Testis (tissue), 3 donors: ENCODE data around the gene CA7. TPM values are rescaled to one million over a fixed set of nuclear protein-coding genes. Genes with fewer than 3 reads are reported as not detected.

Experiments
- DNase-seq: peaks from one replicate; pipeline ENCODE4 v3.0.0-alpha.2; 2019
- H3K27ac ChIP-seq, 2 donors: fragments of 200-600 bp; sonication (generic); one replicate each; pipeline ENCODE4 v1.5.1; 2019
- H3K27me3 ChIP-seq: fragments of 200-600 bp; sonication (generic); one replicate; pipeline ENCODE4 v1.5.1; 2019
- H3K36me3 ChIP-seq: fragments of 200-600 bp; sonication (generic); one replicate; pipeline ENCODE4 v1.5.1; 2017; ENCODE audit warnings: low read depth; ENCODE audit errors: missing control alignments
- H3K4me1 ChIP-seq: fragments of 200-600 bp; sonication (generic); one replicate; pipeline ENCODE4 v1.5.1; 2019
- H3K4me3 ChIP-seq, 2 donors: fragments of 200-600 bp; sonication (generic); one replicate each; pipeline ENCODE4 v1.5.1; 2017 to 2019
- H3K9me3 ChIP-seq: fragments of 200-600 bp; sonication (generic); one replicate; pipeline ENCODE4 v1.5.1; 2017
- POLR2A ChIP-seq: fragments of 450-650 bp; IDR thresholded peaks from one replicate; pipeline ENCODE4 v1.6.1; 2017; ENCODE audit warnings: antibody characterized with exemption, mild to moderate bottlenecking, moderate library complexity
- WGBS, 2 donors: methylation state at CpG; one replicate each; pipeline ENCODE4 v1.1.5; 2018; 5-methylcytosine and 5-hydroxymethylcytosine counted together
- intact Hi-C: fragments of 100-400 bp; cut with DNase I; formaldehyde crosslinking; loops from one replicate; pipeline ENCODE4 v1.15.1; 2023; ENCODE audit warnings: low total_unique reads
- polyA plus RNA-seq: library from polyadenylated mRNA; stranded (reverse); fragments of 350-450 nt; fragmentation: Illumina TruSeq; extraction: RNeasy Lipid Tissue Mini Kit (QIAGEN cat#74804); gene quantifications from one replicate; pipeline ENCODE4 v1.2.3, GENCODE V29; 2014; ENCODE audit warnings: low read depth, low replicate concordance; ENCODE audit not compliant: insufficient read depth
- total RNA-seq, 2 donors: library from RNA; depleted of rRNA; stranded (reverse); fragments of >200 nt; gene quantifications; one replicate each; pipeline ENCODE4 v1.2.3, GENCODE V29; 2016
- TF ChIP-seq, protein P1 (sequence below), 3 experiments: fragments of 450-650 bp in 2 of 3; fragments of 200-600 bp in 1 of 3; sonication (generic) in 1 of 3; IDR thresholded peaks; one replicate each; pipeline ENCODE4 v1.5.1; 2016 to 2019; ENCODE audit warnings: antibody characterized with exemption in 3 of 3, mild to moderate bottlenecking in 2 of 3, moderate library complexity in 1 of 3

Gene CA7
- total and polyA plus RNA-seq, 3 donors from 2014 or later: 1.2 to 1.9 (median 1.4) TPM

DNA sequence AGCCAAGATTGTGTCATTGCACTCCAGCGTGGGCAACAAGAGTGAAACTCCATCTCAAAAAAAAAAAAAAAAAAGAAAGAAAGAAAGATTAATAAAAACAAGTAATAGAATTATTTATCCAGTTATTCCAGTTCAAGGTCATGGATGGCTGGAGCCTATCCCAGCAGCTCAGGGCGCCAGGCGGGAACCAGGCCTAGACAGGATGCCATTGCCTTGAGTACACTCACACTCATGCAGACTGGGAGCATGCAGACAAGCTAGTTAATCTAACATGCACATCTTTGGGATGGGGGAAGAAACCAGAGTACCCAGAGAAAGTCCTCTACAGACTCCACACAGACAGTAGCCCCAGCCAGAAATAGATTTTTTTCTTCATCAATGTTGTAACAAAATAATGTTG is 54.0 kb downstream of the CA7 start:
- Histone ChIP-seq H3K27ac (no peak overlapping the region), H3K27me3 (no peaks in the 10 kb centered on the region), H3K36me3 (no peaks in the 10 kb centered on the region), H3K4me3 (no peak overlapping the region), H3K9me3 (no peaks in the 10 kb centered on the region), H3K4me1 (peaks cover 45% of the 10 kb centered on the region)
- TF ChIP-seq, protein P1, sequence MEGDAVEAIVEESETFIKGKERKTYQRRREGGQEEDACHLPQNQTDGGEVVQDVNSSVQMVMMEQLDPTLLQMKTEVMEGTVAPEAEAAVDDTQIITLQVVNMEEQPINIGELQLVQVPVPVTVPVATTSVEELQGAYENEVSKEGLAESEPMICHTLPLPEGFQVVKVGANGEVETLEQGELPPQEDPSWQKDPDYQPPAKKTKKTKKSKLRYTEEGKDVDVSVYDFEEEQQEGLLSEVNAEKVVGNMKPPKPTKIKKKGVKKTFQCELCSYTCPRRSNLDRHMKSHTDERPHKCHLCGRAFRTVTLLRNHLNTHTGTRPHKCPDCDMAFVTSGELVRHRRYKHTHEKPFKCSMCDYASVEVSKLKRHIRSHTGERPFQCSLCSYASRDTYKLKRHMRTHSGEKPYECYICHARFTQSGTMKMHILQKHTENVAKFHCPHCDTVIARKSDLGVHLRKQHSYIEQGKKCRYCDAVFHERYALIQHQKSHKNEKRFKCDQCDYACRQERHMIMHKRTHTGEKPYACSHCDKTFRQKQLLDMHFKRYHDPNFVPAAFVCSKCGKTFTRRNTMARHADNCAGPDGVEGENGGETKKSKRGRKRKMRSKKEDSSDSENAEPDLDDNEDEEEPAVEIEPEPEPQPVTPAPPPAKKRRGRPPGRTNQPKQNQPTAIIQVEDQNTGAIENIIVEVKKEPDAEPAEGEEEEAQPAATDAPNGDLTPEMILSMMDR (IDR thresholded peaks at IDR 0.05): no peak
- no peak for TF ChIP-seq POLR2A
- peak; percentile 84 for DNase-seq
- intact Hi-C loops: no loop called here
- 30 to 36% methylated on average over 3 of the region's 3 CpGs for WGBS, 2 donors

DNA sequence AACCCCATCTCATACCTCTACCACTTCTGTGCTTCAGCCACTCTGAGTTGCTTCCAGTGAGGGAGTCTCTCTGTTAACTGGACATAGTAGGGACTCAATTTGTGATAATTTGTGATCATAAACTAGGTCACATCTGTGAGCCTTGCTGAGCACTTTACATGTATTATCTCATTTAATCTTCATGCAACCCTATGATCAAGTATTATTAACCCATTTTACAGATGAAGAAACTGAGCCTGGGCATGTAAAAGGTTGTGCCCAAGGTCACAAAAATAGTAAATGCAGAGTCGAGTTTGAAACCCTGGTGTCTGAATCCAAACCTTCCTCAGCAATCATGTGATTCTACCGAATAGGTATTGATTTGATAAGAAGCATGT is 54.7 kb downstream of the CA7 start:
- WGBS, 2 donors: 80 to 82% methylated on average over 2 of the region's 2 CpGs
- Histone ChIP-seq H3K4me1 (peaks cover 50% of the 10 kb centered on the region), H3K36me3 (no peaks in the 10 kb centered on the region), H3K27me3 (no peaks in the 10 kb centered on the region), H3K9me3 (no peaks in the 10 kb centered on the region), H3K4me3 (no peak overlapping the region), H3K27ac (peak overlapping the region; percentile 82 to 87)
- intact Hi-C loops: no loop called here
- no peak for TF ChIP-seq POLR2A
- TF ChIP-seq, protein P1 (IDR thresholded peaks at IDR 0.05): no peak
- no peak for DNase-seq

DNA sequence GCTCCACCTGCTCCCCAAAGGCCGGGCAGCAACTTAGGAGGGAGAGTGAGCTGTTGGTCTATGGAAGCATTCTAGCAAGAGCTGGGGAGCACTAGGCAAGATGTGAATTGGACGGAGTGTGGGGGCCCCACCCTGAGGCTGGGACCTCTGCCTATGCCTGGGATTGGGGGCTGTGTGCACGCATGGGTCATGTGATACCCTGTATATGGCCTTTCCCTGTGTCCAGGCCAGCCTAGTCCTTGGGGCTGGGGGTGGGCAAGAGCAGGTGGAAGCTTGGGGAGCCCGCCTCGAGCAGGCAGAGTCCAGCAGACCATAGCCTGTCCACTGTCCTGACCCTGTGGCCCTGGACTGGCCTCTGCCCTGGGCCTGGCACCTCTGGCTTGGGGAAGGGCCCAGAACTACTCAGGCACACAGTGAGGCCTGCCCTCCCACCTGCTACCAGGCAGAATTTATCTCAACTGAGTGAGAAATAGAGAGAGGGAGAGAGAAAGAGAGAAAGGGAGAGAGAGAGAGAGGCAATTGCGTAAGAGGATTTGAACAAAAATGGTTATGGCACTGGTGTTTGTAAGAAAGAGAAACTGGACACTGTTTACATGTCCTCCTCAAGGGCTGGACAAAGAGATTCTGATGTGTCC is 55.2 kb downstream of the CA7 start:
- H3K9me3 ChIP-seq: no peaks in the 10 kb centered on the region
- intact Hi-C loops: no loop called here
- no peak for TF ChIP-seq POLR2A
- TF ChIP-seq, protein P1 (IDR thresholded peaks at IDR 0.05): no peak
- no peak for DNase-seq
- peaks cover 56% of the 10 kb centered on the region for H3K4me1 ChIP-seq
- WGBS, 2 donors: 62 to 64% methylated on average over 6 of the region's 6 CpGs
- peak overlapping the region; percentile 82 to 87 for H3K27ac ChIP-seq
- no peaks in the 10 kb centered on the region for H3K36me3 ChIP-seq
- H3K4me3 ChIP-seq: no peak overlapping the region
- no peaks in the 10 kb centered on the region for H3K27me3 ChIP-seq

DNA sequence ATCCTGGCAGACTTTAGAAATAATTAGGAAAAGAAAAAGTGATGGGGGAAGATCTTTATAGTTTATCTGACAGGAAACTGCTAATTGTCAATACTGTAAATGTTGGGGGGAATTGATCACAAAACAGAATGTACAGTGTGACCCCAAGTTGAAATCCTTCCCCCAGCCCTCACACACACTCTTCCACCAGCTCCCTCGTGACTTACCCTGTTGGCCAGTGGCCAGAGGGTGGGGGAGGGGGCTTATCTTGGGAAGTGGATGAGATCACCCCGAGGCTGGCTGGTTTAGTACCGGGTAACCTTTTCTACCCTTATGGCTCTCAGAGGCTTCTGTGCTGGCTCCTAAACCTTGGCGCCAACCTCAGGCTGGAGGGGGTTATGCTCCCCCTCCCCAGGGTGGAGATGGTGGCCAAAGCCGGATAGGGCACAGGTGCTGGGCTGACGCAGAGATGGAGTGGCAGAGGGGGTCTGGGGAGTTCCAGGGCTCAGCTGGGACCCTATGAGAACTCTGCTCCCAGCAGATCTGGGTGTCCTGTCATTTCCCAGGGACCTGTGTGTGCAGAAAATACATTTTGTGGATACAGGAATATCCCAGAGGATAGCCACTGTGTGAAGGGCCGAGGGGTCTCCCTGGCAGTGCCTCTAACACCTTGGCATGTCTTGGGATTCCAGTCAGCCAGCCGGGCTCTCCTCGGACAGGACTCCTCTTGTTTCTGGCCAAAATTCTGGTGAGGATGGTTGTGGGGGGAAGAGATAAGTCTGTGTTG is 55.9 kb downstream of the CA7 start:
- intact Hi-C loops: no loop called here
- peaks cover 63% of the 10 kb centered on the region for H3K4me1 ChIP-seq

More for the DNA sequence above, 55.9 kb downstream of the CA7 start:
- peak; percentile 81 for DNase-seq
- Histone ChIP-seq H3K27ac (peak overlapping the region; percentile 82 to 87), H3K4me3 (no peak overlapping the region), H3K36me3 (no peaks in the 10 kb centered on the region), H3K9me3 (no peaks in the 10 kb centered on the region), H3K27me3 (no peaks in the 10 kb centered on the region)
- 41 to 50% methylated on average over 9 of the region's 9 CpGs for WGBS, 2 donors
- no peak for TF ChIP-seq POLR2A
- TF ChIP-seq, protein P1 (IDR thresholded peaks at IDR 0.05): no peak
